HepG2 (cell line): ENCODE results near the gene FN1. TPM values are rescaled to one million over a fixed set of nuclear protein-coding genes. Genes with fewer than 3 reads are reported as not detected.

Source experiments
- ATAC-seq: fragments of 200-7000 bp; cut with Tn5 transposase; 3 replicates; pipeline ENCODE4 v1.9.1; 2020; ENCODE audit warnings: mild to moderate bottlenecking, moderate library complexity
- BruUV-seq: library from RNA; stranded (reverse); fragments of 400-500 nt; replicated peaks from 2 replicates; lab custom pipeline; 2021; lab: Mats Ljungman, UMichigan
- CTCF ChIA-PET: fragments of 300-600 bp; formaldehyde crosslinking; extraction: SDS; loops from one replicate; lab custom pipeline; 2021; ENCODE audit warnings: low total read pairs, inconsistent platforms, low intra/inter-chr PET ratio; lab: Yijun Ruan, JAX
- POLR2A ChIA-PET: fragments of 350-600 bp; sonication (Branson Sonifier 250); formaldehyde crosslinking; loops from one replicate; lab custom pipeline; 2020; ENCODE audit warnings: antibody characterized with exemption, inconsistent platforms; lab: Yijun Ruan, JAX
- DNase-seq: peaks from one replicate; pipeline ENCODE4 v3.0.0-alpha.2; 2015; ENCODE audit warnings: low spot score
- FAIRE-seq: peaks from 3 replicates; lab custom pipeline; 2011; peaks lifted over from hg19 to GRCh38; lab: Jason Lieb, UNC
- H2AFZ ChIP-seq: one replicate; pipeline ENCODE4 v1.6.1; 2011; ENCODE audit warnings: low read length, inconsistent platforms
- H3K27ac ChIP-seq: fragments of 300-600 bp; 3 replicates; pipeline ENCODE4 v1.8.0; 2011; ENCODE audit warnings: mixed run types, mild to moderate bottlenecking, mixed read lengths, low read length, inconsistent platforms; ENCODE audit not compliant: insufficient read depth; ENCODE audit errors: extremely low read length
- H3K27me3 ChIP-seq, 2 experiments: fragments of 200-600 bp in 1 of 2; 2 replicates in 1 of 2; 3 replicates in 1 of 2; pipeline versions ENCODE4 v1.6.0 to v1.8.0; 2011; ENCODE audit warnings: low read length in 2 of 2, mild to moderate bottlenecking in 2 of 2, moderate library complexity in 2 of 2, inconsistent platforms in 1 of 2; ENCODE audit not compliant: insufficient read depth in 2 of 2, control insufficient read depth in 1 of 2
- H3K36me3 ChIP-seq, 2 experiments: fragments of 200-600 bp in 1 of 2; replicated peaks in 1 of 2; 2 replicates in 1 of 2; 3 replicates in 1 of 2; pipeline versions ENCODE4 v1.5.1 to v1.8.0; 2011; ENCODE audit warnings: low read length in 2 of 2, inconsistent platforms in 1 of 2; ENCODE audit not compliant: insufficient read depth in 2 of 2, control insufficient read depth in 1 of 2
- H3K4me1 ChIP-seq: 2 replicates; pipeline ENCODE4 v1.5.1; 2012; ENCODE audit warnings: low read length, inconsistent platforms; ENCODE audit not compliant: insufficient read depth
- H3K4me2 ChIP-seq: 2 replicates; pipeline ENCODE4 v1.6.0; 2011; ENCODE audit warnings: low read depth, low read length, inconsistent platforms
- H3K4me3 ChIP-seq, 3 experiments: fragments of 200-600 bp in 1 of 3; sonication (generic), shearing (Covaris generic) in 1 of 3; replicated peaks in 1 of 3; 2 replicates each; pipeline ENCODE4 v1.5.1; 2011 to 2016; ENCODE audit warnings: low read length in 3 of 3, inconsistent platforms in 2 of 3, low read depth in 2 of 3, mild to moderate bottlenecking in 2 of 3, control low read depth in 1 of 3, mixed read lengths in 1 of 3; ENCODE audit not compliant: insufficient read depth in 1 of 3
- H3K79me2 ChIP-seq: one replicate; pipeline ENCODE4 v1.6.1; 2011; ENCODE audit warnings: low read length, inconsistent platforms; ENCODE audit not compliant: insufficient read depth
- H3K9ac ChIP-seq: 2 replicates; pipeline ENCODE4 v1.6.0; 2011; ENCODE audit warnings: mild to moderate bottlenecking, low read depth, low read length, inconsistent platforms; ENCODE audit not compliant: insufficient read depth
- H3K9me3 ChIP-seq: 2 replicates; pipeline ENCODE4 v1.5.1; 2012; ENCODE audit warnings: mild to moderate bottlenecking, low read length
- H4K20me1 ChIP-seq: 2 replicates; pipeline ENCODE4 v1.6.0; 2011; ENCODE audit warnings: inconsistent platforms, mild to moderate bottlenecking, low read length, moderate library complexity; ENCODE audit not compliant: insufficient read depth
- ARNT2 ChIP-seq: sonication (generic); formaldehyde crosslinking; IDR thresholded peaks from 2 replicates; pipeline ENCODE4 v1.8.0; 2022; ENCODE audit warnings: mild to moderate bottlenecking, low read depth, missing genetic modification reagents, moderate library complexity
- CEBPG ChIP-seq: IDR thresholded peaks from 2 replicates; pipeline ENCODE4 v1.6.1; 2016
- GATAD1 ChIP-seq: IDR thresholded peaks from 2 replicates; pipeline ENCODE4 v1.6.1; 2016; ENCODE audit warnings: missing genetic modification reagents, missing compliant biosample characterization
- HNRNPLL ChIP-seq: fragments of 200-400 bp; formaldehyde crosslinking; IDR thresholded peaks from 2 replicates; pipeline ENCODE4 v1.6.1; 2017; ENCODE audit warnings: mild to moderate bottlenecking, low read depth, low read length; ENCODE audit not compliant: poor library complexity, severe bottlenecking
- IRX3 ChIP-seq: sonication (generic); formaldehyde crosslinking; IDR thresholded peaks from 2 replicates; pipeline ENCODE4 v1.8.1; 2023; ENCODE audit warnings: mild to moderate bottlenecking, low read depth, missing genetic modification reagents, borderline replicate concordance
- NFE2 ChIP-seq: sonication (generic); formaldehyde crosslinking; IDR thresholded peaks from 2 replicates; pipeline ENCODE4 v1.4.0; 2020; ENCODE audit warnings: missing genetic modification reagents
- PAF1 ChIP-seq: IDR thresholded peaks from 2 replicates; pipeline ENCODE4 v1.6.1; 2016; ENCODE audit warnings: missing genetic modification reagents, missing compliant biosample characterization
- SRSF9 ChIP-seq: fragments of 200-400 bp; formaldehyde crosslinking; IDR thresholded peaks from 2 replicates; pipeline ENCODE4 v1.6.1; 2018; ENCODE audit warnings: borderline replicate concordance, mild to moderate bottlenecking, low read depth, low read length; ENCODE audit not compliant: insufficient read depth, poor library complexity, severe bottlenecking
- TOPORS ChIP-seq: sonication (generic); formaldehyde crosslinking; IDR thresholded peaks from 2 replicates; pipeline ENCODE4 v1.8.0; 2023; ENCODE audit warnings: mild to moderate bottlenecking, missing genetic modification reagents
- ZNF326 ChIP-seq: sonication (generic); formaldehyde crosslinking; IDR thresholded peaks from 2 replicates; pipeline ENCODE4 v1.4.0; 2020; ENCODE audit warnings: missing genetic modification reagents, borderline replicate concordance
- ZNF777 ChIP-seq: sonication (generic); formaldehyde crosslinking; IDR thresholded peaks from 2 replicates; pipeline ENCODE4 v1.4.0; 2020; ENCODE audit warnings: missing genetic modification reagents
- ZNF878 ChIP-seq: sonication (generic); formaldehyde crosslinking; IDR thresholded peaks from 2 replicates; pipeline ENCODE4 v1.8.1; 2023; ENCODE audit warnings: mild to moderate bottlenecking, missing genetic modification reagents, moderate library complexity
- WGBS: methylation state at CpG from one replicate; pipeline ENCODE4 v1.1.6; 2017; ENCODE audit warnings: low lambda C conversion rate; 5-methylcytosine and 5-hydroxymethylcytosine counted together
- in situ Hi-C: cut with HindIII; loops from 2 replicates; pipeline ENCODE4 v1.10.0; 2017; ENCODE audit warnings: low pct_unique_long_range_greater_than_20kb; ENCODE audit not compliant: extremely low pct_ligation_motif_present
- intact Hi-C: fragments of 100-400 bp; cut with micrococcal nuclease; formaldehyde crosslinking; loops from one replicate; pipeline ENCODE4 v1.10.0; 2022; ENCODE audit not compliant: unreplicated experiment
- polyA plus RNA-seq, 8 experiments: library from polyadenylated mRNA; depleted of rRNA in 3 of 8; stranded (reverse) in 7 of 8; unstranded in 1 of 8; fragments of >200 nt; fragmentation: Illumina TruSeq in 4 of 8; extraction: Trizol in 4 of 8; gene quantifications; 2 replicates each; pipeline versions ENCODE4 v1.2.1 to v1.2.3, GENCODE V29; 2011 to 2016; ENCODE audit warnings: low read depth in 4 of 8, missing spikeins in 1 of 8, mixed read lengths in 1 of 8; ENCODE audit not compliant: insufficient read depth in 1 of 8
- total RNA-seq, 5 experiments: library from RNA; depleted of rRNA; stranded (reverse); fragments of >200 nt; fragmentation: Illumina TruSeq; extraction: Trizol; gene quantifications; 2 replicates each; pipeline ENCODE4 v1.2.3, GENCODE V29; 2016; ENCODE audit warnings: low read depth in 1 of 5
- TF ChIP-seq, protein P1 (sequence below): IDR thresholded peaks from 2 replicates; pipeline ENCODE4 v1.4.0; 2020; ENCODE audit warnings: mild to moderate bottlenecking, missing genetic modification reagents
- TF ChIP-seq, protein P2 (sequence below): sonication (generic); formaldehyde crosslinking; IDR thresholded peaks from 2 replicates; pipeline ENCODE4 v1.8.1; 2023; ENCODE audit warnings: mild to moderate bottlenecking, missing genetic modification reagents, borderline replicate concordance
- TF ChIP-seq, protein P3 (sequence below): sonication (generic); formaldehyde crosslinking; IDR thresholded peaks from 2 replicates; pipeline ENCODE4 v1.4.0; 2020; ENCODE audit warnings: missing genetic modification reagents, borderline replicate concordance

The FN1 gene
- total and polyA plus RNA-seq, 2 of the 13 experiments (the other 11 are each of a cell fraction or from before 2014, with no cell fraction given): 1,847 to 6,471 TPM

DNA sequence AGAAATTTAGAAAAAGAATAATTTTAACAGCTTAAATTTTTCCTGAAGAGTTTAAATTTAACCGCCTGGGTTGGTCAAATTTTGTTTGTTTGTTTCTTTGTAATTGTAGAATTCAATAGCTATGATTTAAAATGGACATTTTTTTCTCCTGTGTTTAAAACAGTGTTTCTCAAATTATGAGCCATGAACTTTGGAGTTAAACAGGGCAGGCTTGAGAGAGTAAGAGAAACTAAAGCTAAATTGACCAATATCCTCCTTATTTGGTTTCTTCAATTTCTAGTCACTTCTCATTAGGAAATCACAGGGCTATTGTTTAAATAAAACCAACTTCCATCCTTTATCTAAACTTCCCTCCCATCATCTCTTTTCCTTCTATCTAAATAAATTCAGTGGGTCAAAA is 21.9 kb downstream of the FN1 start (continued):
- TF ChIP-seq, protein P1, sequence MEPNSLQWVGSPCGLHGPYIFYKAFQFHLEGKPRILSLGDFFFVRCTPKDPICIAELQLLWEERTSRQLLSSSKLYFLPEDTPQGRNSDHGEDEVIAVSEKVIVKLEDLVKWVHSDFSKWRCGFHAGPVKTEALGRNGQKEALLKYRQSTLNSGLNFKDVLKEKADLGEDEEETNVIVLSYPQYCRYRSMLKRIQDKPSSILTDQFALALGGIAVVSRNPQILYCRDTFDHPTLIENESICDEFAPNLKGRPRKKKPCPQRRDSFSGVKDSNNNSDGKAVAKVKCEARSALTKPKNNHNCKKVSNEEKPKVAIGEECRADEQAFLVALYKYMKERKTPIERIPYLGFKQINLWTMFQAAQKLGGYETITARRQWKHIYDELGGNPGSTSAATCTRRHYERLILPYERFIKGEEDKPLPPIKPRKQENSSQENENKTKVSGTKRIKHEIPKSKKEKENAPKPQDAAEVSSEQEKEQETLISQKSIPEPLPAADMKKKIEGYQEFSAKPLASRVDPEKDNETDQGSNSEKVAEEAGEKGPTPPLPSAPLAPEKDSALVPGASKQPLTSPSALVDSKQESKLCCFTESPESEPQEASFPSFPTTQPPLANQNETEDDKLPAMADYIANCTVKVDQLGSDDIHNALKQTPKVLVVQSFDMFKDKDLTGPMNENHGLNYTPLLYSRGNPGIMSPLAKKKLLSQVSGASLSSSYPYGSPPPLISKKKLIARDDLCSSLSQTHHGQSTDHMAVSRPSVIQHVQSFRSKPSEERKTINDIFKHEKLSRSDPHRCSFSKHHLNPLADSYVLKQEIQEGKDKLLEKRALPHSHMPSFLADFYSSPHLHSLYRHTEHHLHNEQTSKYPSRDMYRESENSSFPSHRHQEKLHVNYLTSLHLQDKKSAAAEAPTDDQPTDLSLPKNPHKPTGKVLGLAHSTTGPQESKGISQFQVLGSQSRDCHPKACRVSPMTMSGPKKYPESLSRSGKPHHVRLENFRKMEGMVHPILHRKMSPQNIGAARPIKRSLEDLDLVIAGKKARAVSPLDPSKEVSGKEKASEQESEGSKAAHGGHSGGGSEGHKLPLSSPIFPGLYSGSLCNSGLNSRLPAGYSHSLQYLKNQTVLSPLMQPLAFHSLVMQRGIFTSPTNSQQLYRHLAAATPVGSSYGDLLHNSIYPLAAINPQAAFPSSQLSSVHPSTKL (CRISPR knock-in tag): peak; percentile 26; the same call in 1 of the 2 replicates
- 0 out of 2 replicates have a peak, but pooled peaks have one; percentile 8 for TF ChIP-seq PAF1
- TF ChIP-seq HNRNPLL: no peak
- TF ChIP-seq CEBPG (CRISPR knock-in tag): peak; percentile 15; the same call in 1 of the 2 replicates
- TF ChIP-seq ARNT2 (CRISPR knock-in tag): 0 out of 2 replicates have a peak, but pooled peaks have one; percentile 17

DNA sequence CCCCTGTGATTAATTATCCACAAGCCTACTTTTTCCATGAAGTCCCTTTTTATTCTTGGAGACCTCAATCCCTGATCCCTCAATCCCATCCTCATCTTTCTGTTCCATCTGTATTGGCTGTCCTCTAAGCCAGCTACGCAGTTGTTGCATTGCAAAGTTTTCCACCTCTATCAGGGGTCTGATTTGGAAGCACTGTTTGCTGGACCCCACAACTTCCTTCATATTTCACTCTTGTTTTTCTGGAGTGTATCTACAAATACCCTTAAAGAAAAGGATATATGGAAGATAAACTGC is 22.4 kb downstream of the FN1 start:
- in situ Hi-C loops: no loop called here
- TF ChIP-seq ZNF878 (CRISPR knock-in tag): no peak
- TF ChIP-seq SRSF9: no peak
- TF ChIP-seq IRX3: no peak
- TF ChIP-seq ZNF777: 0 out of 2 replicates have a peak, but pooled peaks have one; percentile 10
- TF ChIP-seq, protein P2, sequence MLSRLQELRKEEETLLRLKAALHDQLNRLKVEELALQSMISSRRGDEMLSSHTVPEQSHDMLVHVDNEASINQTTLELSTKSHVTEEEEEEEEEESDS (CRISPR knock-in tag): 0 out of 2 replicates have a peak, but pooled peaks have one; percentile 42
- no peak for TF ChIP-seq ZNF326 (CRISPR knock-in tag)
- no peak for TF ChIP-seq GATAD1 (CRISPR knock-in tag)
- no peak for TF ChIP-seq NFE2 (CRISPR knock-in tag)
- TF ChIP-seq TOPORS (CRISPR knock-in tag): no peak
- TF ChIP-seq, protein P3, sequence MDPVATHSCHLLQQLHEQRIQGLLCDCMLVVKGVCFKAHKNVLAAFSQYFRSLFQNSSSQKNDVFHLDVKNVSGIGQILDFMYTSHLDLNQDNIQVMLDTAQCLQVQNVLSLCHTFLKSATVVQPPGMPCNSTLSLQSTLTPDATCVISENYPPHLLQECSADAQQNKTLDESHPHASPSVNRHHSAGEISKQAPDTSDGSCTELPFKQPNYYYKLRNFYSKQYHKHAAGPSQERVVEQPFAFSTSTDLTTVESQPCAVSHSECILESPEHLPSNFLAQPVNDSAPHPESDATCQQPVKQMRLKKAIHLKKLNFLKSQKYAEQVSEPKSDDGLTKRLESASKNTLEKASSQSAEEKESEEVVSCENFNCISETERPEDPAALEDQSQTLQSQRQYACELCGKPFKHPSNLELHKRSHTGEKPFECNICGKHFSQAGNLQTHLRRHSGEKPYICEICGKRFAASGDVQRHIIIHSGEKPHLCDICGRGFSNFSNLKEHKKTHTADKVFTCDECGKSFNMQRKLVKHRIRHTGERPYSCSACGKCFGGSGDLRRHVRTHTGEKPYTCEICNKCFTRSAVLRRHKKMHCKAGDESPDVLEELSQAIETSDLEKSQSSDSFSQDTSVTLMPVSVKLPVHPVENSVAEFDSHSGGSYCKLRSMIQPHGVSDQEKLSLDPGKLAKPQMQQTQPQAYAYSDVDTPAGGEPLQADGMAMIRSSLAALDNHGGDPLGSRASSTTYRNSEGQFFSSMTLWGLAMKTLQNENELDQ (CRISPR knock-in tag): no peak

More for the DNA sequence above, 22.4 kb downstream of the FN1 start:
- Histone ChIP-seq H3K79me2 (peaks cover 26% of the 10 kb centered on the region), H3K4me3 (no peak overlapping the region), H3K4me1 (peaks cover 73% of the 10 kb centered on the region), H2AFZ (no peak overlapping the region), H3K9me3 (no peaks in the 10 kb centered on the region), H3K36me3 (peaks cover 33 to 76% of the 10 kb centered on the region in 2 experiments), H3K4me2 (no peak overlapping the region), H3K9ac (no peak overlapping the region), H3K27me3 (no peaks in the 10 kb centered on the region), H4K20me1 (0 out of 2 replicates have a peak, but pooled peaks cover 2% of the 10 kb centered on the region), H3K27ac (peak overlapping the region; percentile 5)
- no TSS peak for BruUV-seq
- DNase-seq (no peak), FAIRE-seq (no peak), ATAC-seq (no peak)
- POLR2A ChIA-PET: interaction anchor here (0.9 to 1.8 kb wide), 7 partner anchors 11 to 26 kb away, joined by 3 to 13 read pairs (median 4); partner anchors contain the start of gene FN1
- intact Hi-C loops: no loop called here
- CTCF ChIA-PET: no interaction called here
- WGBS: 94% methylated on average over 1 of the region's 1 CpG
